ENCODE results near the gene FAM13A. TPM values are rescaled to one million over a fixed set of nuclear protein-coding genes. Genes with fewer than 3 reads are reported as not detected.
"Not testable (repeated sequence)": the region's sequence is repeated elsewhere in the genome, so short reads cannot be mapped to it uniquely, and the experiment has no call there.

FAM13A gene
- total and polyA plus RNA-seq, 8 donors: 15.7 to 56.4 (median 38.1) TPM

GRCh38 chr4:88998891-88999290, 58.1 kb downstream of the FAM13A start:
- DNase-seq (no peak), ATAC-seq (no peak), FAIRE-seq (no peak)
- 37 to 39% methylated on average over 3 of the region's 3 CpGs for WGBS, 2 donors
- Histone ChIP-seq H3K27me3 (no peaks in the 10 kb centered on the region), H3K4me1 (peaks cover 5 to 41% (median 10%) of the 10 kb centered on the region in 3 donors), H3K27ac (peak overlapping the region in 1 of 4 donors; percentile 44), H3K9me3 (no peaks in the 10 kb centered on the region), H3K36me3 (peaks cover 0 to 4% (median 0%) of the 10 kb centered on the region in 3 donors), H3K4me3 (no peak overlapping the region)
- TF ChIP-seq CTCF (IDR thresholded peaks at IDR 0.05): no peak
- intact Hi-C loops (cut with DNase I): no loop called here

- peaks cover 0 to 4% (median 0%) of the 10 kb centered on the region in 3 donors for H3K36me3 ChIP-seq
- no peaks in the 10 kb centered on the region for H3K9me3 ChIP-seq
- no peak for TF ChIP-seq CTCF (IDR thresholded peaks at IDR 0.05)
- ATAC-seq: peak in 3 of 4 donors; percentile 20 to 37 (median 20)
- intact Hi-C loops (cut with DNase I): no loop called here
- no peaks in the 10 kb centered on the region for H3K27me3 ChIP-seq
- no peak for DNase-seq
- FAIRE-seq: no peak
- H3K4me1 ChIP-seq: peaks cover 5 to 41% (median 10%) of the 10 kb centered on the region in 3 donors
- peak overlapping the region in 2 of 4 donors; percentile 26 to 44 for H3K27ac ChIP-seq
- H3K4me3 ChIP-seq: no peak overlapping the region
These were observed 59.0 kb downstream of the FAM13A start for GRCh38 chr4:88998001-88998400.

- no peak for ATAC-seq
- no peak for FAIRE-seq
- 95 to 100% methylated on average over 1 of the region's 1 CpG for WGBS, 2 donors
These were observed 61.1 kb downstream of the FAM13A start for GRCh38 chr4:88995874-88996273.

GRCh38 chr4:88995257-88995656, 61.7 kb downstream of the FAM13A start:
- peaks cover 0 to 22% (median 5%) of the 10 kb centered on the region in 3 donors for H3K4me1 ChIP-seq
- FAIRE-seq; H3K27me3 ChIP-seq; H3K36me3 ChIP-seq; H3K27ac ChIP-seq; ATAC-seq; DNase-seq; H3K4me3 ChIP-seq; intact Hi-C loops (cut with DNase I); H3K9me3 ChIP-seq: not testable (repeated sequence)
- WGBS, 2 donors: 100% methylated on average over 1 of the region's 1 CpG

More at GRCh38 chr4:88995874-88996273, 61.1 kb downstream of the FAM13A start:
- no peak overlapping the region for H3K27ac ChIP-seq
- TF ChIP-seq CTCF (IDR thresholded peaks at IDR 0.05): no peak
- H3K36me3 ChIP-seq: peaks cover 0 to 4% (median 0%) of the 10 kb centered on the region in 3 donors
- no peak overlapping the region for H3K4me3 ChIP-seq
- no peak for DNase-seq
- H3K4me1 ChIP-seq: peaks cover 0 to 22% (median 5%) of the 10 kb centered on the region in 3 donors
- no peaks in the 10 kb centered on the region for H3K27me3 ChIP-seq
- intact Hi-C loops (cut with DNase I): no loop called here
- H3K9me3 ChIP-seq: no peaks in the 10 kb centered on the region

- intact Hi-C loops (cut with DNase I): no loop called here
- Histone ChIP-seq H3K9me3 (no peaks in the 10 kb centered on the region), H3K4me3 (no peak overlapping the region), H3K4me1 (peaks cover 0 to 10% (median 3%) of the 10 kb centered on the region in 3 donors), H3K27me3 (no peaks in the 10 kb centered on the region), H3K36me3 (peaks cover 0 to 4% (median 0%) of the 10 kb centered on the region in 3 donors), H3K27ac (no peak overlapping the region)
- 92% methylated on average over 2 of the region's 2 CpGs for WGBS, 2 donors
- DNase-seq: no peak
- no peak for TF ChIP-seq CTCF (IDR thresholded peaks at IDR 0.05)
- FAIRE-seq: no peak
- ATAC-seq: no peak
These were observed 63.7 kb downstream of the FAM13A start for GRCh38 chr4:88993246-88993645.
